ENCODE results near the gene WFDC5. TPM values are rescaled to one million over a fixed set of nuclear protein-coding genes. Genes with fewer than 3 reads are reported as not detected.

WFDC5 gene
- total RNA-seq, 2 experiments from 2014 or later = not detected

- TF ChIP-seq CTCF (conservative IDR thresholded peaks at IDR 0.05; ENCODE audit: low read length) = no peak
- TF ChIP-seq EZH2phosphoT487 (IDR thresholded peaks at IDR 0.05; ENCODE audit: borderline replicate concordance, low read depth, low read length) = no peak
- H3K27ac ChIP-seq (ENCODE audit: low read depth, low read length, poor library complexity, severe bottlenecking) = no peak overlapping the region
- H3K4me1 ChIP-seq (ENCODE audit: insufficient read depth, low read length, poor library complexity, severe bottlenecking) = no peaks in the 10 kb centered on the region
- no peak overlapping the region for H3K4me3 ChIP-seq (ENCODE audit: low read depth, low read length, poor library complexity, severe bottlenecking)
- intact Hi-C loops (cut with micrococcal nuclease; ENCODE audit: unreplicated experiment) = no loop called here
- no peaks in the 10 kb centered on the region for H4K20me1 ChIP-seq (ENCODE audit: insufficient read depth, low read length)
- DNase-seq (ENCODE audit: low spot score) = no peak
- H3K79me2 ChIP-seq (ENCODE audit: insufficient read depth, low read depth, low read length) = no peaks in the 10 kb centered on the region
- CTCF ChIA-PET (ENCODE audit: unreplicated experiment) = no interaction called here
- H2AFZ ChIP-seq (ENCODE audit: low read length) = no peak overlapping the region
- H3K9me2 ChIP-seq (ENCODE audit: insufficient read depth, low read length) = no peaks in the 10 kb centered on the region
- BruUV-seq (replicated peaks) = no TSS peak
- H3K4me2 ChIP-seq (ENCODE audit: low read length) = no peak overlapping the region
- no peaks in the 10 kb centered on the region for H3K9me3 ChIP-seq (ENCODE audit: low read length)
- H3K36me3 ChIP-seq (ENCODE audit: insufficient read depth, low read length) = peaks cover 7% of the 10 kb centered on the region
- POLR2A ChIA-PET = no interaction called here
Observed at GRCh38 chr20:45088247-45088646, 26.7 kb downstream of the WFDC5 start.

- H2AFZ ChIP-seq (ENCODE audit: low read length) = no peak overlapping the region
- no peaks in the 10 kb centered on the region for H3K4me1 ChIP-seq (ENCODE audit: insufficient read depth, low read length, poor library complexity, severe bottlenecking)
- no peaks in the 10 kb centered on the region for H3K79me2 ChIP-seq (ENCODE audit: insufficient read depth, low read depth, low read length)
- CTCF ChIA-PET (ENCODE audit: unreplicated experiment) = no interaction called here
- H3K9me2 ChIP-seq (ENCODE audit: insufficient read depth, low read length) = no peaks in the 10 kb centered on the region
- no peak for DNase-seq (ENCODE audit: low spot score)
- no peak overlapping the region for H3K4me2 ChIP-seq (ENCODE audit: low read length)
- no peaks in the 10 kb centered on the region for H4K20me1 ChIP-seq (ENCODE audit: insufficient read depth, low read length)
- BruUV-seq (replicated peaks) = no TSS peak
- TF ChIP-seq EZH2phosphoT487 (IDR thresholded peaks at IDR 0.05; ENCODE audit: borderline replicate concordance, low read depth, low read length) (no peak), CTCF (conservative IDR thresholded peaks at IDR 0.05; ENCODE audit: low read length) (no peak)
- 0 out of 2 replicates have a peak, but pooled peaks cover under 1% of the 10 kb centered on the region for H3K9me3 ChIP-seq (ENCODE audit: low read length)
- H3K36me3 ChIP-seq (ENCODE audit: insufficient read depth, low read length) = peaks cover 11% of the 10 kb centered on the region
- POLR2A ChIA-PET = no interaction called here
- intact Hi-C loops (cut with micrococcal nuclease; ENCODE audit: unreplicated experiment) = no loop called here
- no peak overlapping the region for H3K4me3 ChIP-seq (ENCODE audit: low read depth, low read length, poor library complexity, severe bottlenecking)
- no peak overlapping the region for H3K27ac ChIP-seq (ENCODE audit: low read depth, low read length, poor library complexity, severe bottlenecking)
Observed at GRCh38 chr20:45087814-45088213, 27.2 kb downstream of the WFDC5 start.

GRCh38 chr20:45087097-45087790 lies 27.7 kb downstream of the WFDC5 start:
- DNase-seq (ENCODE audit: low spot score) = no peak
- Histone ChIP-seq H3K27ac (ENCODE audit: low read depth, low read length, poor library complexity, severe bottlenecking) (no peak overlapping the region), H2AFZ (ENCODE audit: low read length) (no peak overlapping the region), H4K20me1 (ENCODE audit: insufficient read depth, low read length) (no peaks in the 10 kb centered on the region), H3K4me1 (ENCODE audit: insufficient read depth, low read length, poor library complexity, severe bottlenecking) (no peaks in the 10 kb centered on the region), H3K4me2 (ENCODE audit: low read length) (no peak overlapping the region), H3K36me3 (ENCODE audit: insufficient read depth, low read length) (peaks cover 17% of the 10 kb centered on the region), H3K9me3 (ENCODE audit: low read length) (peaks cover 6% of the 10 kb centered on the region; the same call in 1 of the 2 replicates), H3K79me2 (ENCODE audit: insufficient read depth, low read depth, low read length) (no peaks in the 10 kb centered on the region), H3K4me3 (ENCODE audit: low read depth, low read length, poor library complexity, severe bottlenecking) (no peak overlapping the region), H3K9me2 (ENCODE audit: insufficient read depth, low read length) (no peaks in the 10 kb centered on the region)
- TF ChIP-seq EZH2phosphoT487 (IDR thresholded peaks at IDR 0.05; ENCODE audit: borderline replicate concordance, low read depth, low read length) = no peak
- no peak for TF ChIP-seq CTCF (conservative IDR thresholded peaks at IDR 0.05; ENCODE audit: low read length)
- CTCF ChIA-PET (ENCODE audit: unreplicated experiment) = no interaction called here
- intact Hi-C loops (cut with micrococcal nuclease; ENCODE audit: unreplicated experiment) = no loop called here
- BruUV-seq (replicated peaks) = no TSS peak
- POLR2A ChIA-PET = no interaction called here
